SU-DHL-6 (cell line): ENCODE measurements around the gene SOCS7.

ENCODE experiments used
- EZH2phosphoT487 ChIP-seq: fragments of 200-600 bp; sonication (generic), shearing (Covaris generic); conservative IDR thresholded peaks from 2 replicates; pipeline ENCODE4 v1.6.1; 2018; ENCODE audit warnings: mild to moderate bottlenecking, antibody characterized with exemption, low read length, moderate library complexity, mixed read lengths
- TF ChIP-seq, protein P1 (sequence below): fragments of 200-600 bp; sonication (generic); IDR thresholded peaks from one replicate; pipeline ENCODE4 v1.5.1; 2017; ENCODE audit warnings: antibody characterized with exemption, mild to moderate bottlenecking, low read length, moderate library complexity; ENCODE audit not compliant: insufficient read depth, poor library complexity, severe bottlenecking

GRCh38 chr17:38333635-38334295 is 17.9 kb upstream of the SOCS7 start:
- TF ChIP-seq, protein P1, sequence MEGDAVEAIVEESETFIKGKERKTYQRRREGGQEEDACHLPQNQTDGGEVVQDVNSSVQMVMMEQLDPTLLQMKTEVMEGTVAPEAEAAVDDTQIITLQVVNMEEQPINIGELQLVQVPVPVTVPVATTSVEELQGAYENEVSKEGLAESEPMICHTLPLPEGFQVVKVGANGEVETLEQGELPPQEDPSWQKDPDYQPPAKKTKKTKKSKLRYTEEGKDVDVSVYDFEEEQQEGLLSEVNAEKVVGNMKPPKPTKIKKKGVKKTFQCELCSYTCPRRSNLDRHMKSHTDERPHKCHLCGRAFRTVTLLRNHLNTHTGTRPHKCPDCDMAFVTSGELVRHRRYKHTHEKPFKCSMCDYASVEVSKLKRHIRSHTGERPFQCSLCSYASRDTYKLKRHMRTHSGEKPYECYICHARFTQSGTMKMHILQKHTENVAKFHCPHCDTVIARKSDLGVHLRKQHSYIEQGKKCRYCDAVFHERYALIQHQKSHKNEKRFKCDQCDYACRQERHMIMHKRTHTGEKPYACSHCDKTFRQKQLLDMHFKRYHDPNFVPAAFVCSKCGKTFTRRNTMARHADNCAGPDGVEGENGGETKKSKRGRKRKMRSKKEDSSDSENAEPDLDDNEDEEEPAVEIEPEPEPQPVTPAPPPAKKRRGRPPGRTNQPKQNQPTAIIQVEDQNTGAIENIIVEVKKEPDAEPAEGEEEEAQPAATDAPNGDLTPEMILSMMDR, result peak; percentile 87
- TF ChIP-seq EZH2phosphoT487, result no peak
